Measurements from ENCODE around the gene CEP95.

Gene CEP95

GRCh38 chr17:64554028-64554637 is 47.4 kb downstream of the CEP95 start:
- no peak overlapping the region for H3K4me3 ChIP-seq (replicated peaks; ENCODE audit: low read depth, low read length)
- no peak for DNase-seq (ENCODE audit: extremely low read depth, low read depth)
- no peak for TF ChIP-seq CTCF (IDR thresholded peaks at IDR 0.05; ENCODE audit: low read depth, low read length, missing control alignments)

GRCh38 chr17:64555281-64555680 is 48.5 kb downstream of the CEP95 start:
- DNase-seq (ENCODE audit: extremely low read depth, low read depth): no peak
- TF ChIP-seq CTCF (IDR thresholded peaks at IDR 0.05; ENCODE audit: low read depth, low read length, missing control alignments): no peak
- no peak overlapping the region for H3K4me3 ChIP-seq (replicated peaks; ENCODE audit: low read depth, low read length)

- H3K4me3 ChIP-seq (replicated peaks; ENCODE audit: low read depth, low read length): no peak overlapping the region
- no peak for DNase-seq (ENCODE audit: extremely low read depth, low read depth)
- no peak for TF ChIP-seq CTCF (IDR thresholded peaks at IDR 0.05; ENCODE audit: low read depth, low read length, missing control alignments)
Observed at GRCh38 chr17:64564098-64564497, 57.3 kb downstream of the CEP95 start.

GRCh38 chr17:64565563-64565962 is 58.8 kb downstream of the CEP95 start:
- H3K4me3 ChIP-seq (replicated peaks; ENCODE audit: low read depth, low read length): no peak overlapping the region
- TF ChIP-seq CTCF (IDR thresholded peaks at IDR 0.05; ENCODE audit: low read depth, low read length, missing control alignments): no peak
- no peak for DNase-seq (ENCODE audit: extremely low read depth, low read depth)

- DNase-seq (ENCODE audit: extremely low read depth, low read depth): no peak
- TF ChIP-seq CTCF (IDR thresholded peaks at IDR 0.05; ENCODE audit: low read depth, low read length, missing control alignments): no peak
Observed at GRCh38 chr17:64571746-64572145, 65.0 kb downstream of the CEP95 start.

GRCh38 chr17:64572682-64573154 is 65.9 kb downstream of the CEP95 start:
- H3K4me3 ChIP-seq (replicated peaks; ENCODE audit: low read depth, low read length): no peak overlapping the region
- no peak for TF ChIP-seq CTCF (IDR thresholded peaks at IDR 0.05; ENCODE audit: low read depth, low read length, missing control alignments)
- peak; percentile 11 for DNase-seq (ENCODE audit: extremely low read depth, low read depth)

More at GRCh38 chr17:64571746-64572145, 65.0 kb downstream of the CEP95 start:
- H3K4me3 ChIP-seq (replicated peaks; ENCODE audit: low read depth, low read length): no peak overlapping the region

GRCh38 chr17:64573214-64573613 is 66.4 kb downstream of the CEP95 start:
- no peak for TF ChIP-seq CTCF (IDR thresholded peaks at IDR 0.05; ENCODE audit: low read depth, low read length, missing control alignments)
- no peak overlapping the region for H3K4me3 ChIP-seq (replicated peaks; ENCODE audit: low read depth, low read length)
- DNase-seq (ENCODE audit: extremely low read depth, low read depth): no peak
